Adrenal gland (tissue), 5 donors: ENCODE data around the gene KCNC2.

Source experiments
- CTCF ChIP-seq, 6 experiments: fragments of 450-650 bp in 4 of 6; fragments of 200-600 bp in 2 of 6; sonication (generic) in 1 of 6; IDR thresholded peaks; 1 replicate in 5 of 6; 2 replicates in 1 of 6; pipeline versions ENCODE4 v1.5.1 to v1.8.0; 2016 to 2021; ENCODE audit warnings: antibody characterized with exemption in 6 of 6, mild to moderate bottlenecking in 2 of 6, moderate library complexity in 1 of 6
- POLR2A ChIP-seq, 2 donors: fragments of 450-650 bp; IDR thresholded peaks; one replicate each; pipeline ENCODE4 v1.6.1; 2017; ENCODE audit warnings: antibody characterized with exemption in 2 of 2, mild to moderate bottlenecking in 2 of 2, moderate library complexity in 1 of 2
- donor health status: DM: no; HTN: no; CAD: no.

GRCh38 chr12:75212072-75212471 is 2.4 kb upstream of the KCNC2 start:
- no peak for TF ChIP-seq CTCF (IDR thresholded peaks at IDR 0.05)
- TF ChIP-seq POLR2A (IDR thresholded peaks at IDR 0.05): no peak
